ENCODE results near the gene MYBPC2. TPM values are rescaled to one million over a fixed set of nuclear protein-coding genes. Genes with fewer than 3 reads are reported as not detected.

MYBPC2 gene
- total RNA-seq, 1 experiment from 2014 or later = 0.18 TPM

GRCh38 chr19:50461066-50461875, 28.6 kb downstream of the MYBPC2 start:
- Histone ChIP-seq H3K4me3 (ENCODE audit: low read depth in 2 of 2, low read length in 2 of 2) (no peak overlapping the region), H3K4me1 (ENCODE audit: control insufficient read depth, insufficient read depth, low read length) (no peaks in the 10 kb centered on the region; the same call in none of the 2 replicates), H3K27me3 (ENCODE audit: control insufficient read depth, insufficient read depth, low read length) (no peaks in the 10 kb centered on the region), H3K36me3 (ENCODE audit: control insufficient read depth, insufficient read depth, low read length) (no peaks in the 10 kb centered on the region), H3K9me3 (ENCODE audit: control insufficient read depth, insufficient read depth, low read depth, low read length) (no peaks in the 10 kb centered on the region), H3K27ac (ENCODE audit: low read length) (peak overlapping the region; percentile 44; the same call in 1 of the 2 replicates)
- peak; percentile 87 for ATAC-seq
- TF ChIP-seq CTCF (IDR thresholded peaks at IDR 0.05) = peak; percentile 86
- TF ChIP-seq POLR2AphosphoS5 (IDR thresholded peaks at IDR 0.05; ENCODE audit: low read depth, low read length) = no peak
- CTCF ChIA-PET = interaction anchor here (0.6 to 1.2 kb wide), 3 partner anchors 94 to 975 kb away, joined by 4 to 7 read pairs (median 5); no protein-coding TSS in a partner anchor
- DNase-seq (ENCODE audit: low read depth, low spot score) = peak; percentile 54
- POLR2A ChIA-PET = no interaction called here
- intact Hi-C loops (cut with micrococcal nuclease; ENCODE audit: unreplicated experiment) (no loop called here), in situ Hi-C loops (cut with HindIII; ENCODE audit: low pct_unique_long_range_greater_than_20kb, low sequenced_read_pairs) (no loop called here)
- BruUV-seq (replicated peaks) = no TSS peak

- no peaks in the 10 kb centered on the region; the same call in none of the 2 replicates for H3K4me1 ChIP-seq (ENCODE audit: control insufficient read depth, insufficient read depth, low read length)
- no peaks in the 10 kb centered on the region for H3K9me3 ChIP-seq (ENCODE audit: control insufficient read depth, insufficient read depth, low read depth, low read length)
- intact Hi-C loops (cut with micrococcal nuclease; ENCODE audit: unreplicated experiment) = no loop called here
- H3K4me3 ChIP-seq (ENCODE audit: low read depth in 2 of 2, low read length in 2 of 2) = no peak overlapping the region
- CTCF ChIA-PET = no interaction called here
- no peak for ATAC-seq
- H3K27ac ChIP-seq (ENCODE audit: low read length) = no peak overlapping the region
- no TSS peak for BruUV-seq (replicated peaks)
- DNase-seq (ENCODE audit: low read depth, low spot score) = no peak
- POLR2A ChIA-PET = no interaction called here
- in situ Hi-C loops (cut with HindIII; ENCODE audit: low pct_unique_long_range_greater_than_20kb, low sequenced_read_pairs) = no loop called here
- H3K36me3 ChIP-seq (ENCODE audit: control insufficient read depth, insufficient read depth, low read length) = no peaks in the 10 kb centered on the region
- H3K27me3 ChIP-seq (ENCODE audit: control insufficient read depth, insufficient read depth, low read length) = no peaks in the 10 kb centered on the region
- no peak for TF ChIP-seq REST (IDR thresholded peaks at IDR 0.05; ENCODE audit: insufficient read depth in 1 of 2, low read depth in 2 of 2, low read length in 1 of 2)
- TF ChIP-seq SIN3A (IDR thresholded peaks at IDR 0.05; ENCODE audit: borderline replicate concordance, insufficient read depth, low read depth, low read length) = no peak
- no peak for TF ChIP-seq POLR2AphosphoS5 (IDR thresholded peaks at IDR 0.05; ENCODE audit: low read depth, low read length)
- TF ChIP-seq TCF7L2 (IDR thresholded peaks at IDR 0.05; ENCODE audit: low read depth, low read length) = no peak
- no peak for TF ChIP-seq CTCF (IDR thresholded peaks at IDR 0.05)
Observed at GRCh38 chr19:50462970-50463369, 30.3 kb downstream of the MYBPC2 start.
